ENCODE data around the gene TPRA1.

Gene TPRA1

DNA sequence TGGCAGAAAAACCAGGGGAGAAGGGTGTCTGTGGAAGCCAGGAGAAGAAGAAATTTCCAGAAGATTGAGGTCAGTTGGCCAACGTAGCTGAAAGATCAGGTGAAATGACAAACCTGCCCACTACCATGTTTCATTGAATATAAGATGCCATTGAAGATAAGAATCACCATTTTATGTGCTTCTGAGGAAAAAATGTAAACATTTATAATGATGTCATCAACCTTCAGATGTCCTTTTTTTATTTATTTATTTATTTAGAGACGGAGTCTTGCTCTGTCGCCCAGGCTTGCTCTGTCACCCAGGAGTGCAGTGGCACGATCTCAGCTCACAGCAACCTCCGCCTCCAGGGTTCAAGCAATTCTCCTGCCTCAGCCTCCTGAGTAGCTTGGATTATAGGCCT is 33.5 kb upstream of the TPRA1 start:
- TF ChIP-seq, protein P1, sequence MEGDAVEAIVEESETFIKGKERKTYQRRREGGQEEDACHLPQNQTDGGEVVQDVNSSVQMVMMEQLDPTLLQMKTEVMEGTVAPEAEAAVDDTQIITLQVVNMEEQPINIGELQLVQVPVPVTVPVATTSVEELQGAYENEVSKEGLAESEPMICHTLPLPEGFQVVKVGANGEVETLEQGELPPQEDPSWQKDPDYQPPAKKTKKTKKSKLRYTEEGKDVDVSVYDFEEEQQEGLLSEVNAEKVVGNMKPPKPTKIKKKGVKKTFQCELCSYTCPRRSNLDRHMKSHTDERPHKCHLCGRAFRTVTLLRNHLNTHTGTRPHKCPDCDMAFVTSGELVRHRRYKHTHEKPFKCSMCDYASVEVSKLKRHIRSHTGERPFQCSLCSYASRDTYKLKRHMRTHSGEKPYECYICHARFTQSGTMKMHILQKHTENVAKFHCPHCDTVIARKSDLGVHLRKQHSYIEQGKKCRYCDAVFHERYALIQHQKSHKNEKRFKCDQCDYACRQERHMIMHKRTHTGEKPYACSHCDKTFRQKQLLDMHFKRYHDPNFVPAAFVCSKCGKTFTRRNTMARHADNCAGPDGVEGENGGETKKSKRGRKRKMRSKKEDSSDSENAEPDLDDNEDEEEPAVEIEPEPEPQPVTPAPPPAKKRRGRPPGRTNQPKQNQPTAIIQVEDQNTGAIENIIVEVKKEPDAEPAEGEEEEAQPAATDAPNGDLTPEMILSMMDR (IDR thresholded peaks at IDR 0.05; ENCODE audit: low read depth, low read length): no peak
- H3K4me3 ChIP-seq (ENCODE audit: low read depth, low read length): no peak overlapping the region

DNA sequence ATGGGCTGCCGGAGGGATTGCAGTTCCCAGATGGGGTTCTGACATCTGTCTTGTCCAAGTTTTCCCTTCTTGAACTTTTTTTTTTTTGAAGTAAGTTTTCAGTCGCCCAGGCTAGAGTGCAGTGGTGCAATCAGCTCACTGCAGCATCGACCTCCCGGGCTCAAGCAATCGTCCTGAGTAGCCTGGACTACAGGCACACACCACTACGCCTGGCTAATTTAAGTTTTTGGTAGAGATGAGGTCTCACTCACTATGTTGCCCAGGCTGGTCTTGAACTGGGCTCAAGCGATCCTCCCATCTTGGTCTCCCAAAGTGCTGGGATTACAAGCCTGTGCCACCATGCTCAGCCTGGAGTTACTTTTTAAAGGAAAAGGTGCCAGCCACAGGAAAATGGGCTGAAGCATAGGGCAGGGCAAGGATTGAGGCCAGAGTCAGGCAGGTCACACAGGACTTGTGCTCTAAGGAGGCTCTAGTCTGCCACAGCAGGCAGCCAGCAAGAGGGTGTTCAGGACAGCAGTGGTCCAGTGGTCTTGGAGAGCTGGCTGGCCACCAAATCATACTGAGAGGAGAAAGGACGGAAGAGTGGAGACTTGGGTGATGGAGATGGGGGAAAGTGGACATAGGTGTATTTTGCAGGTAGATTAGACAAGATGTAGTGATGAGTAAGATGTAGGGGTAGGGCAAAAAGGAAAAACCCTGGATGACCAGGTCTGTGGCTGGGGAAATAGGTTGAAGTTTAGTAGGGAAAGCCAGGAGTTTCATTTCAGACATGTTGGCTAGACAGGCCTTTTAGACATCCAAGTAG is 32.4 kb upstream of the TPRA1 start:
- TF ChIP-seq, protein P1 (IDR thresholded peaks at IDR 0.05; ENCODE audit: low read depth, low read length): no peak
- H3K4me3 ChIP-seq (ENCODE audit: low read depth, low read length): no peak overlapping the region

DNA sequence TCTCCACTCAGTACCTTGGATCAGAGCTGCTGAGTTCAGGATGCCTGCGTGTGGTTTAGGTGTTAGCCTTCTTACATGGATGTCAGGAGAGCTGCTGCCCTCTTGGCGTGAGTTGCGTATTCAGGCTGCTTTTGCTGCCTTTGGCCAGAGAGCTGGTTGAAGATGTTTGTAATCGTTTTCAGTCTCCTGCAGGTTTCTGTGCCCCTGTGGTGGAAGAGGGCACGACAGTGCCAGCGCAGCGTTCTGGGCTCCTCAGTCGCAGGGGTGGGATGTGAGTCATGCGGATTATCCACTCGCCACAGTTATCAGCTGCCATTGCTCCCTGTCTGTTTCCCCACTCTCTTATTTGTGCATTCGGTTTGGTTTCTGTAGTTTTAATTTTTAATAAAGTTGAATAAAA is 31.5 kb upstream of the TPRA1 start:
- H3K4me3 ChIP-seq (ENCODE audit: low read depth, low read length): no peak overlapping the region
- TF ChIP-seq, protein P1 (IDR thresholded peaks at IDR 0.05; ENCODE audit: low read depth, low read length): no peak

DNA sequence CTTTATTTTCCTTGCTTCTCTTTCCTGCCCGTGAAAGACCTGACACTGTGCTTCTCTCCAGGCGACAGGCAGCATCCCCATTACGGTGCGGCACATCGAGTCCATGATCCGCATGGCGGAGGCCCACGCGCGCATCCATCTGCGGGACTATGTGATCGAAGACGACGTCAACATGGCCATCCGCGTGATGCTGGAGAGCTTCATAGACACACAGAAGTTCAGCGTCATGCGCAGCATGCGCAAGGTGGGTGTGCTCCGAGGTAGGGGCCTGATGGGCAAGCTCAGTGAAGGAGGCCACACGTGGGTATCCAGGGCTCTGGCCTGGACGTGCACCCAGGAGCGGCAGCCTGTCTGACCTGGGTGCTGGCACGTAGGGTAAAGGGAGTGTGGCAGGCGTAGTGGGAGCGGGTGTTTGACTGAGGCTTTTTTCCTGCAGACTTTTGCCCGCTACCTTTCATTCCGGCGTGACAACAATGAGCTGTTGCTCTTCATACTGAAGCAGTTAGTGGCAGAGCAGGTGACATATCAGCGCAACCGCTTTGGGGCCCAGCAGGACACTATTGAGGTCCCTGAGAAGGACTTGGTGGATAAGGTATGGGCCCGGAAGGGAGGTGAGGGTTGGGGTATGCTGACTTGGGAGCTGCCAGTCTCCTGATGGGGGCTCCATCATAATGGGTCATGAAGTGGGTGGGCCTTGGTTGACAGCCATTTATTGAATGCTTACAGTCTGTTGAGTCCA is 30.3 kb upstream of the TPRA1 start:
- no peak overlapping the region for H3K4me3 ChIP-seq (ENCODE audit: low read depth, low read length)
- TF ChIP-seq, protein P1 (IDR thresholded peaks at IDR 0.05; ENCODE audit: low read depth, low read length): no peak

DNA sequence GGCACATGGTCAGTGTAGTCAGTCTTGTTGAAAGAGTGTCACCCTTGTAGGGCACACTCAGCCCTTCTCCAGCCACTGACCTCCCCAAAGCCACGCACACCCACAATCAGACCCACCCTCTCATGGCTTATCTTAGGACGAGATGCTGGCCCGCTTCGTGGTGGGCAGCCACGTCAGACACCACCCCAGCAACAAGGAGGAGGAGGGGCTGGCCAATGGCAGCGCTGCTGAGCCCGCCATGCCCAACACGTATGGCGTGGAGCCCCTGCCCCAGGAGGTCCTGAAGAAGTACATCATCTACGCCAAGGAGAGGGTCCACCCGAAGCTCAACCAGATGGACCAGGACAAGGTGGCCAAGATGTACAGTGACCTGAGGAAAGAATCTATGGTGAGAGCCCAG is 28.4 kb upstream of the TPRA1 start:
- no peak overlapping the region for H3K4me3 ChIP-seq (ENCODE audit: low read depth, low read length)
- TF ChIP-seq, protein P1 (IDR thresholded peaks at IDR 0.05; ENCODE audit: low read depth, low read length): no peak

DNA sequence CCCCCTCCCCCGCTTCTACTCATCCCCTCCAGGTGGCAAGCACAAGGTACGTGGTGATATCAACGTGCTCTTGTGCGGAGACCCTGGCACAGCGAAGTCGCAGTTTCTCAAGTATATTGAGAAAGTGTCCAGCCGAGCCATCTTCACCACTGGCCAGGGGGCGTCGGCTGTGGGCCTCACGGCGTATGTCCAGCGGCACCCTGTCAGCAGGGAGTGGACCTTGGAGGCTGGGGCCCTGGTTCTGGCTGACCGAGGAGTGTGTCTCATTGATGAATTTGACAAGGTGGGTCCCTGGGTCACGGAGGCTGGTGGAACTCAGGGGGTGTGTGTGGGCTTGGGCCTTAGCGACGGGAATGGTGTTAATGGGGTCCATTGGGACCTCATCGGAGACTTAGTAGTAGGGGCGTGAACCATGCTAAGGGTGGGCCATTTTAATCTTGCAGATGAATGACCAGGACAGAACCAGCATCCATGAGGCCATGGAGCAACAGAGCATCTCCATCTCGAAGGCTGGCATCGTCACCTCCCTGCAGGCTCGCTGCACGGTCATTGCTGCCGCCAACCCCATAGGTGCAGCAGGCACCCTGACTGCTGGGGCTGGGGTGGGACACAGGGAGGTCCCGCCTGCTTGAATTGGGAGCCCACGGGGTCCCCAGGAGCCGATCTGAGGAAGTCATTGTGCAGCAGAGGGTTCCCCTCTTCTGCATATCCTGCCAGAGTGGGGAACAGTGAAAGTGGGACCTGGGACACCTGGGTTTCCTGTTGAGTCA is 26.5 kb upstream of the TPRA1 start:
- H3K4me3 ChIP-seq (ENCODE audit: low read depth, low read length): no peak overlapping the region
- TF ChIP-seq, protein P1 (IDR thresholded peaks at IDR 0.05; ENCODE audit: low read depth, low read length): no peak
